HT-29 (cell line): Measurements from ENCODE around the gene NAPA. TPM values are rescaled to one million over a fixed set of nuclear protein-coding genes. Genes with fewer than 3 reads are reported as not detected.
A peak's percentile ranks its signal among the peaks of the same experiment; 100 is the strongest.

Experiments used
- DNase-seq: peaks from one replicate; pipeline ENCODE4 v3.0.0-alpha.2; 2015; ENCODE audit warnings: low spot score
- total RNA-seq: library from RNA; depleted of rRNA; stranded (reverse); fragments of >200 nt; shearing (Covaris generic); gene quantifications from 2 replicates; pipeline ENCODE4 v1.2.3, GENCODE V29; 2014; rRNA removed

NAPA gene
- total RNA-seq, 1 experiment from 2014 or later, result 224 TPM

DNA sequence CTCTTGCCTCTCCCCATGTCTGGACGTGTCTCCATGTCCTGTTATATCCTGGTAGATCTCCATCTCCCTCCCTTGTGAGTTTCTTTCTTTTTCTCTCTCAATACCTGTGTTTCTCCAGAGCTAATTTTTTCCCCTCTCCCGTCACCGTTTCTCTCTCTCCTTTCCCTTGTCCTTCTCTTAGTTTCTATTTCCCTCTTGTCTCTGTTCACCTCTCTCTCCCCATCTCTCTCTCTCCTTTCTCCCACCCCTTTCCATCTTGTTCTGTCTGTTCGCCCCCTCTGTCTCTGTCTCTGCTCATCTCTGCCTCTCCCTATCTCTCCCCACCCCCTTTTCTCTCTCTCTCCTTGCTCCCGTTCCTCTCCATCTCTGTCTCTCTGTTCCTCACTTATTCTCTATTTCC, 56.2 kb downstream of the NAPA start:
- DNase-seq, result no peak

DNA sequence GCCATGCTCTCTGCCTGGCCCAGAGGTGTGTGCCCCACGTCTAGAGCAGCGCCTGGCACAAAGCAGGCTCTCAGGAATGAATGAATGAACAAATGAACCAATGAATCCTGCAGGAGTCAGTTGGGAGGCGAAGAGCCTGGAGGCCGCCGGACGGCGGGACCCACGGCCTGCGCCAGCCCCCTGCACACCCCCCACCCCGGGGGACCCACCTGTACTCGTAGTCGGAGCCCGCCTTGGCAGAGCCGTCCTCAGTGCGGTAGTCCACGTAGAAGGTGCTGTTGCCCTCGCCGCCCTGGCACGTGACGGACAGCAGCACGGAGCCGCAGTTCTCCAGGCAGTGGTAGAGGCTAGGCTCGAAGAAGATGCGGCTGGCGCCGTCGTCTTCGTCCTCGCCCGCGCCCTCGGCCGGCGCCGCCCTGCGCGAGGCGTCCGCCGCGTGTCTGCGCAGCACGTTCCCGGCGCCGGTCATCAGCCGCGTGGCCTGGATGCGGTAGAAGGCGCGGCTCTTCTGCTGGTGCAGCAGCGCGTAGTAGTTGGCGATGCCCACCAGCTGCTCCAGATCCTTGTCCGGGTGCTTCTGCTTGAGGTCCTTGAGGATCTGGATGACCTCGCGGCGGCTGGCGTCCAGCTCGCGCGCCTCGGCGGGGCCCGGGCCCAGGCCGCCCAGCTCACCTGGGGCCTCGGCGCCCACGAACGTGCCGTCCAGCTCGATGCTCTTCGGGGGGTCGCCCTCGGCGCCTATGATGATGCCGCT, 58.0 kb downstream of the NAPA start:
- no peak for DNase-seq

DNA sequence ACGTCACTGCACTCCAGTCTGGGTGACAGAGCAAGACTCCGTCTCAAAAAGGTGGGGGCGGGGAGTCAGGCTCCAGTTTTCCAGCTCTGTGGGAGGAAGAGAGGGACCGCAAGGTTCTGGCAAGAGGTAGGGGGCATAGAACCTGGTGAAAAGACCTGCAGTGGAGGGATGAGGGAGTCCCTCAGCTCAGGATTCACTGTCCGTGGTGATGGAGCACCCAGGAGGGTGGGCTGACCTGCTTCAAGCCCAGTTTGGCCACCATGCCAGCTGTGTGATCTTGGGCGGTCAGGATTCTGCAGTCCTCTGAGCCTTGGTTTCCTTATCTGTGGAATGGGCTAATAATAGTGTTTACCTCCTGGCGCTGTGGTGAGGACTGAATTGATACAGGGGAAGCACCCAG, 64.4 kb downstream of the NAPA start:
- DNase-seq, result no peak

DNA sequence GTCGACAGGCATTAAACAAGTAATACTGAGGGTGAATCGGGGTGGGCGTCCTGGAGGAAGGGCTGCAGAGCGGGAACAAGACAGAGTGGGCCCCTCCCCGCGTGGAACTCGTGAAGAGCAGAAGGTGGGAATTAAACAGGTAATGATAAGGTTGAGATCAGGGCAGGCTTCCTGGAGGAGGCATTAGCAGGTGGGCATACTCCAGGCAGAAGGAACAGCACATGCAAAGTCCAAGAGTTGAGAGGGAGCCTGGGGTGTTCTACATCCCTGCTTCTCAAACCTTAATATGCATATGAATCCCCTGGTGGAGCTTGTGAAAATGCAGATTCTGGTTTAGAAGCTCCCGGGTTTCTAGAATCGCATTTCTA, 66.5 kb downstream of the NAPA start:
- DNase-seq, result no peak

DNA sequence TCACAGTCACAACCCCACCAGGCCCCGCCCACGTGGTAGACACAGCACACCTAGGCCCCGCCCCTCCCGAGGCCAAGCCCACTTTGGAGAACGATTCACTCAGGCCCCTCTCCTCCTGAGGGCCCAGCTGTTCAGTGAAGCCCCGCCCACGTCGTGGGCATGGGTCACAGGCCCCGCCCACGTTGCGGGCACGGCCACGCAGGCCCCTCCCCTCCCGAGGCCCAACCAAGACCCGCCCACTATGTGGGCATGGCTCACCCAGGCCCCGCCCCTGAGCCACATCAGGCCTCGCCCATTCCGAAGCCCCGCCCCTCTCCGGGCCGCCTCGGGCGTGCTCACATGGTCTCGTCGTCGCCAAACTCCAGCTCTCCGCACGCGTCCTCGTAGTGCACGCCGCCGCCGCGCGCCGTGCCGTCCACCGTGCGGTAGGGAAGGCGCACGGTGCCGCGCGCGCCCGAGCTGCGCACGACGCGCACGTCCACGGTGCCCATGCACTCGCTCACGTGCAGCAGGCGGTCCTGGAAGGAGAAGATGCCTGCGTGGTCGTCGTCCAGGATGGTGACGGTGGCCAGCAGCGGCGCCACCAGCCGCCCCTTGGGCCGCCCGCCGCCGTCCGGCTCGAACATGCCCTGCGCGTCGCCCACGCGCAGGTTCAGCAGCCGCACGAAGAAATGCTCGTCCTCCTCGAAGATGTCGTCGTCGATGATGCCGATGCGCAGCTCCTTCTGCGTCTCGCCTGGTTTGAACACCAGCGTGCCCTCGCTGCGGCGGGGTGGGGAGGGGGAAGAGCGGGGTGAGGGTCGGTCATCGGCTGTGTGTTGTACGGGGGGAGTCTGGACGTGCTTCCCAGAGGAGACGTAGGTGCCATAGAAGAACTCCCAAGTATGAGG, 67.1 kb downstream of the NAPA start:
- peak; percentile 90 for DNase-seq

DNA sequence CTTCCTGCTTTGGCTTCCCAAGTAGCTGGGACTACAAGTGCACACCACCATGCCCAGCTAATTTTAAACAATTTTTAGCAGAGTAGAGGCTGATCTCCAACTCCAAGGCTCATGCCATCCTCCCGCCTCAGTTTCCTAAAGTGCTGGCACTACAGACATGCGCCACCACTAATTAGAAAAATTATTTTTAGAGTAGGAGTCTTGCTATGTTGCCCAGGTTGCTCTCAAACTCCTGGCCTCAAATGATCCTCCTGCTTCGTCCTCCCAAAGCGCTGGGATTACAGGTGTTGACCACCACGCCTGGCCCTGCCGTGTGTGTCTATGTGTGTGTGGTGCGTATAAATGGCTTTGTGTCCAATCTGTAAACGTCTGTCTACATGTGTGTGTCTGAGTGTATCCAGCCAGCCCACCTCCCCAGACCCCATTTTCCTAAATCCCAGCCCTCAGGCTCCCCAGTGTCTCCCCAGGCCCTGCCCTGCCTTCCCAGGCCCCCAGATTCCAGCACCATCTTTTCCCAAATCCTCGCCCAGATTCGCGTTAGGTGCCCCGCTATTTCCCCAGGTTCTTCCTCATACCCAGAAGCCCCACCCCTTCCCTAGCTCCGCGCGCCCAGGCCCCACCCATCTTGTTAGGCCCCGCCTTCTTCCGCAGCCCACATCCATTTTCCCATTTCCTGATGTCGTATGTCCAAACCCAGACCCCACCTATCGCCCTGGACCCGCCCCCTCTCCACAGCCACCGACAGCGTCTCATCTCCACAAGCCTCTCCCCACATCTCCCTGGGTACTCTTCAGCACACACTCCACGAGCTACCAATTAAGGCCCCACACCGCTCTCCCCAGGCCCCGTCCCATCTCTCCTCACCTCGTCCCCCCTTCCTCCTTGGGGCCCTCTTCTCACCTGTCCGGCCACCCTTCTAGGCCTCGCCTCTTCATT, 68.1 kb downstream of the NAPA start:
- peak; percentile 84 for DNase-seq

DNA sequence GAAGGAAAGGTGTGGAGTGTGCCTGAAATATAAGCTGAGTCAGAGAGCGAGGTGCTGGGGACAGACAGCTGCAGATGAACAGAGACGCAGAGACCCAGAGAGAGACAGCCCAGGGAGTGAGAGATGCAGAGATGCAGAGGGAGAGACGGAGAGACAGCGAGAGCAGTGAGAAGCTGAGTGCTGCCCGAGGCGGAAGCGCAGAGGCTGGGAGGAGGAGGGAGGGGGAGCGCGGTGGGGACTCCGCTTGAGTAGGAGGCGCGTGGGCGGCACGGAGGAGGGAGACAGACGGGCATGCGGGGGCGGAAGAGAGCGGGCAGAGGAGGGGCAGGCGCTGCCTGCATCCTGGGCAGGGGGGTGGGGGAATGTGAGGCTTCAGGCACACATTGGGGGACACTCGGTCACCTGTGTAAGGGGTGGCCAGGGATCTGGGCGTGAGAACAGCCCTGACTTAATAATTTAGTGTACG, 68.9 kb downstream of the NAPA start:
- no peak for DNase-seq

DNA sequence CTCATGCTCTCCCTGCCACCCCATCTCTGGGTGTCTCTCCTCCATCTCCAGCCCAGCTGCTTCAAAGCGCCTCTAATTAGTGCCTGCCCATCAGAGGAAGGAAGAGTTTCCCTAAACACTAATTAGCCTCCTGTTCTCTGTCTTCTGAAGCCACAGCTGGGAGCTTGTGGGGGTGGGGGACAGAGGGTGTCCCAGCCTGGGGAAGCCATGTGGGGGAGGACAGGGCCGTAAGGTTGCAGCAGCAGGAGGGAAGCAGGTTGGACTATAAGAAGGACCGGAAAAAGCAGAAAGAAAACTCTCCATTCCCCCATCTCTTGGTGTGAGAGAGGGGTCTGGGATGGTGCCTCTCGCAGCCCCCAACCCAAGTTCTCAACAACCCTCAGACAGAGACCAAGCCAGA, 69.3 kb downstream of the NAPA start:
- DNase-seq, result no peak

DNA sequence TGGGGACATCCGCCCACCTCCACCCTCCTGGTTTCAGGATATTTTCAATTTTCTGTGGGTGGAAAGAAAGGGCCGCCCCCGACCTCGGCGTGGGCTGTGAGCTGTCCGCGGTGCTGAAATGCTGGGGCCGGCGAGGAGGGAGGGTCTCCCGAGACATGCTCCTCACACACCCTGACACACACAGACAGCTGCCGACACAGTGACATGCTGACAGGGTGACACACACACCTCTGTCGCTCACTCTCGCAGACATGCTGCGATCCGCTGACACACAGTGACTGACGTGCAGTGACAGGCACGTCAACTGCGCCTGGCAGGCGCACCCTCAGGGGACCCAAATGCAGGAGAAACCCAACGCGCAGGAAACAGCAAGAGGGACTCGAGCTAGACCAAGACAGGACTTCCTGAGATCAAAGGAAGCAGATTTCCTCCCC, 70.5 kb downstream of the NAPA start:
- no peak for DNase-seq

DNA sequence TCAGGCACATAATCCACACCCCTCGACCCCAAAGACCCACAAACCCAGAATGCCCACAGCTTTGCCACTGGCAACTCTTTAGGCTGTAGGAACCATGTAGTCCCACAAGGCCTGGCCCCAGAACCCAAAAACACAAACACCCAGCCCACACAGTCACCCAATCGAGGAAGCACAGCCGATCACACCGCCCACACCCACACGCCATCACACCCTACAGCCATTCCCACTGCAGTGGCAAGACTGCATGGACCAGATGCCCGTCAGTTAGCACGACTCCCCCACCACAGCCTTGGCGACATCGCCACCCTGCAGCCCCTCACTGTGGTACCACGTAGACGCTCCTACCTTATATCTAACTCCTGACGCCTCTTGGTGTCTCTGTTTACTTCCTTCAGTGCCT, 71.5 kb downstream of the NAPA start:
- no peak for DNase-seq

DNA sequence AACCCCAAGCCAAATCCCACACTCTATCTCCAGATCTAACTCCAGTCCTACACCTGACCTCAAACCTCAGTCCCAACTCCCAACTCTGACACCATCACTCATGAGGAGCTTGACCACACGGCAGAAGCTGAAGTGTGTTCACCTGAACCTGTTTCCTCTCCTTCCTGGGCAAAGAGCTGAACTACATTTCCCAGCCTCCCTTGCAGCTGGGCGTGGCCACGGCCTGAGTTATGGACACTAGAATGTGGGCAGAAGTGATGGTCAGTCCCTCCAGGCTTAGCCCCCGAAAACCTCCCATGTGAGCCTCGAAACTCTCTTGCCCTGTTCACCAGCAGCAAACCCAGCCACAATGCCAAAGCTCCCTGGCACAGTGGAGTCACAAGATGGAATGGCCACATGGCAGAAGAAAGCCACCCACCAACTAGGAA, 76.1 kb downstream of the NAPA start:
- peak; percentile 73 for DNase-seq

Other genes with a start within 250 kb of the NAPA start
- gene INAFM1, start 240.2 kb downstream of the NAPA start, total RNA-seq, result 20.2 and 22.0 TPM in 2 replicates
- 0.13 and 0.28 TPM in 2 replicates for gene C5AR1, start 205.2 kb downstream of the NAPA start, total RNA-seq
- gene C5AR2, start 182.9 kb downstream of the NAPA start, total RNA-seq, result not detected in 2 replicates
- gene DHX34, start 165.7 kb downstream of the NAPA start, total RNA-seq, result 85.4 and 88.4 TPM in 2 replicates
- 0.37 and 1.1 TPM in 2 replicates for gene MEIS3, start 95.5 kb downstream of the NAPA start, total RNA-seq
- gene SLC8A2, start 43.2 kb downstream of the NAPA start, total RNA-seq, result 0.83 and 3.6 TPM in 2 replicates
- 26.2 and 30.1 TPM in 2 replicates for gene KPTN, start 30.8 kb downstream of the NAPA start, total RNA-seq
- gene ZNF541, start 58.1 kb upstream of the NAPA start, total RNA-seq, result not detected in 2 replicates
- 2.6 and 5.2 TPM in 2 replicates for gene BICRA, start 94.1 kb upstream of the NAPA start, total RNA-seq
- 18.4 and 20.3 TPM in 2 replicates for gene EHD2, start 198.4 kb upstream of the NAPA start, total RNA-seq
- 300 and 310 TPM in 2 replicates for gene NOP53, start 230.5 kb upstream of the NAPA start, total RNA-seq